MV-4-11 (cell line): Measurements from ENCODE around the gene ENTPD7.
"Not testable (repeated sequence)": the region's sequence is repeated elsewhere in the genome, so short reads cannot be mapped to it uniquely, and the experiment has no call there.

Experiments
- DNase-seq: peaks from one replicate; lab custom pipeline; 2025; lab: John Stamatoyannopoulos, UW

ENTPD7 gene

DNA sequence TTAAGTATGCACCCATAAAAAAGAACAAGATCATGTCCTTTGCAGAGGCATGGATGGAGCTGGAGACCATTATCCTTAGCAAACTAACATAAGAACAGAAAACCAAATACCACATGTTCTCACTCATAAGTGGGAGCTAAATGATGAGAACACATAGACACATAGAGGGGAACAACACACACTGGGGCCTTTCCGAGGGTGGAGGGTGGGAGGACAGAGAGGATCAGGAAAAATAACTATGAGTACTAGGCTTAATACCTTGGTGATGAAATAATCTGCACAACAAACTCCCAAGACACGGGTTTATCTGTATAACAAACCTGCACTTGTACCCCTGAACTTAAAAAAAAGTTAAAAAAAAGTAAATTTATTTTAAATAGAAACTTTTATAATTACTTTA is 86.9 kb downstream of the ENTPD7 start:
- not testable (repeated sequence) for DNase-seq

DNA sequence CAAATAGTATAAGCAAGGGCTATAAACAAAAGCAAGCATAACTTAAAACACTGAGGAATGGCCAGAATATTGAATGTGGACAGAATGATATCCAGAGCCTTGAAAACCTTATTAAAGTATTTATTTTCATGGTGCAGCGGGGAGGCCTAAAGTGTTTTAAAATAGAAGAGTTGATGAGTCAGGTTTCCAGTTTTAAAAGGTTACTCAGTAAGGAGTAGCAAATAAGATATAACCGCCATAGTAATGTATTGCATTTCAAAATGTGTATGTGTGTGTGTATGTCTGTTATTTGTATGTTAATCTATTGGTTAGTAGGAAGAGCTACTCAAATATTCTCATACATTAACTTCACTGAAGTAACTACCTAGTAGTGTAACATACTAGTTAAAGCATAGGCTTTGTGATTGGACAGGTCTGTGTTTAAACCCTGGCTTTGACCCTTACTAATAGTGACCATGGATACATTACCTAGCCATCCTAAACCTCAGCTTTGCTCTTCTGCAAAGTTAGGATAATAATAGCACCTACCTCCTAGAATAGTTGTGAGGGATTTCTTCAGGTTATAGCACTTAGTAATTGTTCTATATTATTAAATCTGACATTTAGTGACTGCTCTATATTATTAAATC is 89.6 kb downstream of the ENTPD7 start:
- DNase-seq, result no peak

DNA sequence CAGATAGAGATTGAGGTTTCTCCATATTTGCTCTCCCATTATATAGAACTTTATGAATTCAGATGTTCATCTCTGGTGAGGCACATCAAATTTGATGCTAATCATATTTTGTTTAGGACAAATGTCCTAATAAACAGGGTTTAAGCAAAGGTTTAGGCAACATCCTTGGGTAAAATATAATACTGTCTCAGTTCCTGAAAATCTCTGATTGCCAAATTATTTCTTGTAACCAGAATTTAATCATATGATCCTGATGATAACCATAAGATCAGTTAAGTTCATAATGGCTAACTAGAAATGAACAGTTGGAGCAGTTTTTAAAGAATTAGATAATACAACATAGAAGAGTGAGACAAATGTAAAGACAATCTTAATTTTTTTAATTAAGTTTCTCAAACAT is 91.3 kb downstream of the ENTPD7 start:
- DNase-seq, result no peak

DNA sequence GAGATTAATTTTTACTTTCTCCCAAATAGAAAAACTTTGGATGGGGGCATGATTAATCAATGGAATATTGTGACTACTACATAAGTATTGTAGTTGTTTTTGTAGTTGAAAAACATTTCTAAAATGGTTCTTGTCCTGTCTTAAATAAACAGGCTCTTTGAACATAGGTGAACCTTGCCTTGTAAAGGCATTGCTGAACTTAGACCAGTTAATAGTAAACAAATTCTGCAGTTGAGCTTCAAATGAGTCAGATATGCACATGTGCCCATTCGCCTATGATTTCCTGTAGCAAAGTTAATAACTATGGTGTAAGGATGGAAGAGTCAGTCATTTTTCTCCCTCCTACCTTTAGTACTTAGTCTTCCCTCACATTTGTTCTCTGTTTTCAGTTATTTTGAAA is 95.4 kb downstream of the ENTPD7 start:
- DNase-seq, result no peak
